Activated CD4-positive, alpha-beta T cell treated with anti-CD3 and anti-CD28 coated beads, Interleukin-2, amount 50 U/mL, for 1 hour (primary cell): ENCODE data around the gene MRPS23.

Experiments
- DNase-seq: peaks from one replicate; pipeline ENCODE4 v3.0.0-alpha.2; 2020

The MRPS23 gene

DNA sequence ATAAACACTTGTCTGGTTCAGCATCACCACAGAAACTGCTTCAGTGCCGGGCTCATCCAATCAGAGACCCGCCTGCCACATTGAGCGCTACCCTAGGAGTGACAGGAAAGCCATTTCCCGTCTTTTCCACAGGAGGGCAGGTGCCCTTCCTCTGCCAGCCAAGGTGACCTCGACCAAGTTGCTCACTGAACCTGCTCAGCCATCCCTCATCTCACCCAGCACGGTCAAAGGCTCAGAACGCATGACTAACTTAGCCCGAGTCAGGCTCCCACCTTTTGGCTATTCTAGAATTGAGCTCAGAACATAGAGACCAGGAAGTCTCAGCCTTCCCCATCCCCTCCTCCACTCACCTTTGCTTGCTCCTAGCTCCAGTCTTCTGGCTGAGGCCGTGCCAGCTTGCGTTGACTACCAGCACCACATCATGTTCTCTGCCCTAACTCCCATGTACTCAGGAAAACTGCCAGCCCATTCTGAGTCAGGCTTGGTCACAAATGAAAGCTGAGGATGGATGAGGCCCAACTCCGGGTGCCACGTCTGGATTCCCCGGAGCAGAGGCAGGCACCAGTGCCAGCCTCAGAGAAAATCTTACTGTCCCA, 15.6 kb downstream of the MRPS23 start:
- DNase-seq, result no peak

GRCh38 chr17:57833179-57833939, 16.5 kb downstream of the MRPS23 start:
- DNase-seq, result peak; percentile 68

GRCh38 chr17:57832314-57833178, 17.3 kb downstream of the MRPS23 start:
- DNase-seq, result no peak

DNA sequence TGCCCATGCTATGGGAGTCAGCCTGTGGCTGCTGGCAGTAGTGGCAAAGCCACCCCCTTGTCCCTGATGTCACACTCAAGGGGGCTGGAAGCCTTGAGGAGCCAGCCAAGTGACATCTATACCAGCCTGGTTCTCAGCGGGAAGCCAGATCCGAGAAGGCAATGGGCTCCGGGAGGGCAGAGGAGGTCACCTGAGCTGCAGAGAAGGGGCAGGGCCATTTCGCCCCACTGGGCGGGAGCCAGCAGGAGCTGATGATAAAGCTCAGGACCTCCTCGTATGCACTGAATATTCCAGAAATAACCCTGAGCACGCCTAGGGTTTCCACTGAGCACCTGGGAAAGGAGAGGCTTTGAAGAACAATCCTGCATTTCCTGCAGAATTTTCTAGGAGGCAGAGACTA, 19.0 kb downstream of the MRPS23 start:
- DNase-seq, result no peak

- DNase-seq, result no peak
Measured at GRCh38 chr17:57823469-57824401, 26.1 kb downstream of the MRPS23 start.

DNA sequence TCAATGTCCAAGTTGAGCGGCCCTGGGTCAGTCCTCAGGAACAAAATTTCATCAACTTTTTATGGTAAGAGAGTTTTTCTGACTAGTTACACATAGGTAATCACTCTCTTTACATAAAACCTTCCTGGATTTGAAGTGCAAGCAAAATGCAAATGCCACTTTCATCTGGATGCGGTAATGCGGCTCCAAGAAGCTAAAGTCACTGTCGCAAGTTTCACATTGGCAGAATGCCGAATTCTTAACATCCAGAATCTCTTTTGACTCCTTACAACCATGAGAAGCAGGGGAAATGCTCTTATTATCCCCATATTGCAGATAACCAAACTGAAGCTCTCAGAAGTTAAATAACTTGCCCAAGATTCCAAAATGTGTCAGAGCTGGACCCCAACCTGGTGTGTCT, 30.0 kb downstream of the MRPS23 start:
- no peak for DNase-seq

GRCh38 chr17:57819285-57819684, 30.6 kb downstream of the MRPS23 start:
- no peak for DNase-seq

DNA sequence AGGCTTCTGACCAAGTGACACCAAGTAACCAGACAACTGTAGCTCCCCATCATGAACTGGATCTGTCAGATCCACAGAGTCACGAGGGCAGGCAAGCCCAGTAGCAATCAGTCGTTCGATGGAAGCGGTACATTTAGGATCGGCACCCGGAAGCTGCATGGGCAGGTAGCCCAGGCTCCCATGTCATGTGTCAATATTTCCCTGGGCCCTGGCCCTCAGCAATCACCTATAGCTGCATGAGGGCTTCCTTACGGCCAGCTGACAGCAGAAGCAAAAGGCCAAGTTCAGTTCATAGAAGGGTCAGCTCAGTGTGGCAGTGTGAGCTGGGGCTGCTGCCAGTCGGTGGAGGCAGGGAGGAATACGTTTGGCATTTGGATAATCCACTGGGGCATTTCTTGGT, 31.8 kb downstream of the MRPS23 start:
- no peak for DNase-seq

DNA sequence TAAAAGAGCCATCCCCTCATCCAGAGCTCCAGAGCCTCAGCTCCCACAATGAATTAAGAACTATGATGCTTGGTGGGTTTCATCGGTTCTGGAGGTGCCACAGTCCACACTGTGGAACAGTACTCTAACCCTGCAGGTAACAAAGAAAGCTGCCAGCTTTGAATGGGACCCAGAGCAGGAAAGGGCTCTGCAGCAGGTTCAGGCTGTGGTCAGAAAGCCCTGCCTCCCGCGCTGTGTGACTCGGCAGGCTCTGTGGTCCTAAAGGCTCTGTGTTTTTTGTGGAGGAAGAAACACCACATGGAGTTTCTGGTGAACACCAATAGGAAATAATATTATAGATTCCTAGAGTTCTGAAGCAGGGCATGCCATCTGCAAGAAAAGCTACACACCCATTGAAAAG, 32.5 kb downstream of the MRPS23 start:
- DNase-seq, result no peak

DNA sequence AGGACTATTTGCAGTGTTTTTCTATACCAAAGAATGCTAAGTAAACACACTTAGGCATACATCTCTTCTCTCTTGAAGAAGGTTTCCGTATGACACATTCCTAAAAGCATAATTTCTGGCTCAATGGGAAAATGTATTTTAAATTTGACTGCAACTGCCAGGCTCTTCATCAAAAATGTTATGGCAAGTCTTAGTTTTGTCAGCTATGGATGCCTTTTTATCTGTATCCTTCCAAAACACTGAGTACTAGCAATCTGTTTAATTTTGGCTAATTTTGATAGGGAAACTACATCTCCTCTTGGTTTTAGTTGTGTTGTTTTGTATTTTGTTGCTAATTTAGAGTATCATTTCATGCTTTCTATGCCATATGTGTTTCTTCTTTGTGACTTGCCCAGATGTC, 35.4 kb downstream of the MRPS23 start:
- no peak for DNase-seq

- no peak for DNase-seq
Measured at GRCh38 chr17:57811638-57812280, 38.1 kb downstream of the MRPS23 start.

DNA sequence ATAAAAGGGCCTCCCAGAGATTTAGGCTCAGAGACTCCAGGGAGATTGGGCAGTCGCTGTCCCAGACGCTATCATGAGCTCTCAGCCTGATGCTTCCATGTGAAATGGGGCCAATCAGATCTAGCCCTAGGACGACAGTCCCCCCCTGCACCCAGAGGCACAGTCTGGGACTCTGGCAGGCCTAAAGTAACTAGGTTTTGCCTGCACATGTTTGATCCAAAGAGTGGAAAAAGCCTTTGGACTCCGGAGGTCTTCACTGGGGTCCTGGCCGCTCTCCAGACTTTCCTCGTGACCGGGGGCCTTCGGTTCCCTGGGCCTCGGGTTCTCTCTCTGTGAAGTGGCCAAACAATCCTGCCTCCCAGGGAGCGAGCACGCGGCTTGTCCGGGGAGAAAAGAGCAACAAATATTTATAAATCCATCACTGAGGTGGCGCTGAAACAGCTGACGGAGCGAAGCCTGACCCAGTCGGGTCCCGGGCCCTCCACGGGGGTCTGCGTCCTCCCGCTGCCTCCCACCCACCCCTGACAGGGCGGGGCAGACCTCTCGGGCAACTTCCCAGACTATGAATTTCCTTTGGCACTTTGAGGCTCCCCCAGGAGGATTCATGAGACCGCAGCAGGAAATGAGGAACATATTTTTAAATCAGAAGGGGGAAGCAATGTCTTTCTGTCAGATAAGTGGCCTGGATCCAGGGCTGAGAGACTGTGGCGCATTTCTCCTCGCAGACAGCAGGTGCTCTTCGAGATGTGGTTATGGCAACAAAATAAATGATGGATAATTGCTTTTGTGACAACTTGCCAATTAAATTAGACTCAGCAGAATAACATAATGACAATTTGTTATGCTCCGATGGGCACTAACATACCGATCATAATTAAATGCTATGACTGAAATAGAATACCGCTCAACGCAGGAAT, 38.9 kb downstream of the MRPS23 start:
- no peak for DNase-seq

GRCh38 chr17:57809879-57810278, 40.0 kb downstream of the MRPS23 start:
- no peak for DNase-seq

GRCh38 chr17:57808882-57809281, 41.0 kb downstream of the MRPS23 start:
- no peak for DNase-seq

- DNase-seq, result no peak
Measured at GRCh38 chr17:57806167-57806830, 43.5 kb downstream of the MRPS23 start.

DNA sequence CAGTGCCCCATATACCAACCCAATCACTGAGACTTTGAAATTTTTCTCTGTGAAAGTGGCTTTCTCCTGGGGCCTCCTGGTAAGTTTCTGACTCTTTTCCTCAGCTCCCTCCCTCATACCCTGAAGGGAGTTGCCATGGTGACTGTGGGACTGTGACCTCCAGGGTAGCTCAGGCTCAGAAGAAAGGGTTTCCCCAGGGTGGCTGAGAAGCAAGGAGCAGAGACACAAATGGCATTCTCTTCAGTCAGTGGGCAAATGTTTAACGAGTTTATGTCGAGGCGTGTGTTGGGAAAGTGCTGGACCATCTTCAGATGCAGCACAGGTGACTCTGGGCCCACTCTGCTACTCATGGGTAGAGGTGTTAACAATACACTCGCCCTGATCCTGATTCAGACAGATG, 46.8 kb downstream of the MRPS23 start:
- DNase-seq, result no peak

DNA sequence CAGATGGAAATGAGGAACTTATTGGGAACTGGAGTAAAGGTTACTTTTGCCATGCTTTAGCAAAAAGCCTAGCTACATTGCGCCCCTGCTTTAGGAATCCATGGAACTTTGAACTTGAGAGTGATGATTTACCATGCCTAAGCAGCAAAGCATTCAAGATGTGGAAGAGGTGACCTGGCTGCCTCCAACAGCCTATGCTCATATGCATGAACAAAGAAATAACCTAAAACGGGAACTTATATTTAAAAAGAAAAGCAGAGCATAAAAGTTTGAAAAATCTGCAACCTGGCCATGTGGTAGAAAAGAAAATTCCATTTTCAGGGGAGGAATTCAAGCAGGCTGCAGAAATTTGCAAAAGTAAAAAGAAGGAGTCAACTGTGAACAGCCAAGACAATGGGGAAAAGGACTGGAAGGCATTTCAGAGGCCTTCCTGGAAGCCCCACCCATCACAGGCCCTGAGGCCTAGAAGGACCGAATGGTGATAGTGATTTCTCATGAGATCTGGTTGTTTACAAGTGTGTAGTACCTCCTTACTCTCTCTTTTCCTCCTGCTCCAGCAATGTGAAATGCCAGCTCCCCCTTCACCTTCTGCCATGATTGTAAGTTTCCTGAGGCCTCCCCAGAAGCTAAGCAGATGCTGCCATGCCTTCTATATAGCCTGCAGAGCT, 48.7 kb downstream of the MRPS23 start:
- DNase-seq, result no peak

DNA sequence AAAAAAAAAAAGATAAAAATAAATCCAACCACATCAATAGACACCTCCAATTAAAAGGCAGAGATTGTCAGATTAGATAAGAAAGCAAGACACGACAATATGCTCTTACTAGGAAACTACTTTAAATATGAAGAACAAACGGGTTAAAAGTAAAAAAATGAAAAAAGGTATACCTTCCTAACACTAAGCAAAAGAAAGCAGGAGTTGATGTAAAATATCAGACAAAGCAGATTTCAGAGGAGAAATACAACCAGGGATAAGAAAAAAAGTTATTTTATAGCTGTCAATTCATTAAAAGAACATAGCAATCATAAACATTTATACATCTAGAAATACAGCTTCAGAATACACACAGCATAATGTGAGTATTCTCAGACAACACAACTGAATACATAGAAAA, 55.0 kb downstream of the MRPS23 start:
- DNase-seq, result no peak

DNA sequence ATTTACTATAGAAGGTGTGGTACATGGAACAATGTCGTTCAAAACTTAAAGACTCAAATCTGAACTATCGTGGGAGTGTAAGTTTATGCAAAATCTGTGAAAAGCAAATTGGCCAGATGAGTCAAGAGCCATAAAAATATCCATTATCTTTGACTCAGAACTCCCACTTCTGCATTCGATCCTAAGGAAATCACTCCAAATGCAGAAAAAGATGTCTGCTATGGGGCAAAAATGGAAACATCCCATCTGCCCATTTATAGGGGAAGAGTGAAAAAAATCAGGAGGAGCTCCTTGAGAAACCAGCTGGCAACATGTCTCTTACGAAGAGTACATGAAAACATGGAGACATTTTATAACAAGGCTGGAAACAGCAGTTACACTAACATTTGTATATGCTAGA, 61.1 kb downstream of the MRPS23 start:
- DNase-seq, result no peak

- no peak for DNase-seq
Measured at GRCh38 chr17:57785022-57785421, 64.8 kb downstream of the MRPS23 start.
